COR-L47 (cell line): ENCODE data around the gene FAS.

Source experiments
- DNase-seq: peaks from one replicate; lab custom pipeline; 2025; lab: John Stamatoyannopoulos, UW

FAS gene

DNA sequence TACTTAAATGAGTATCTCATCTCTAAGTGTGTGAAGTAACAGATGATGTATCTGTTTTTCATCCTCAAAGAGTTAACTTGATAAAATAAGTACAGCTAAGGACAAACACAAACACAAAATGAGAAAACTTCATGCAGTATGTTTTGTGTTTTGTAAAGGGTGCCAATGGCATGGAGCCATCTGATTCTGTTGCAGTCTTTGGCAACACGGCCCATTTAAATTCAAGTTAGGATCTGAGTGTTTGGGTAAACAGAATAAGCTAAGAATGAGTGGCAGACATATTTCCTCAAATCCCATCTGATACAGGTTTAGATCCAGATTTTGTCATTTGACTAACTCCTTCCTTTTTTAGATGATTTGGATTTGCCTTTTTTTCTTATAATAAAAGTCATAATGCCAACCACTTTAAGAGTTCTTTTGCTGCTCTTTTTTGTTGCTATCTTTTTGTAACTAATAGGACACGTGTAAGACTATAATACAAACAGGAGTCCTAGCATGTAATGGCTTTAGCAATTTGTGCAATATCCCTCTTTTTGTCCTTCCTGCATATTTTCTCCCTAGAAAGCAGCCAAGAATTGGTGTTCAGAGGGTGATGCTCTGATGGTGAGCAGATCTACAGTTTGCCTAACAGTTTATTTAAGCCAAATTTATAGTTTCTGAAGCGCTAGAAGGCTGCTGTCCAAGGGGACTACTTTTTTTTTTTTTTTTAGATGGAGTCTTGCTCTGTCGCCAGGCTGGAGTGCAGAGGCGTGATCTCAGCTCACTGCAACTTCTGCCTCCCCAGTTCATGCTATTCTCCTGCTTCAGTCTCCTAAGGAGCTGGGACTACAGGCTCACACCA is 19.2 kb upstream of the FAS start:
- DNase-seq = no peak

DNA sequence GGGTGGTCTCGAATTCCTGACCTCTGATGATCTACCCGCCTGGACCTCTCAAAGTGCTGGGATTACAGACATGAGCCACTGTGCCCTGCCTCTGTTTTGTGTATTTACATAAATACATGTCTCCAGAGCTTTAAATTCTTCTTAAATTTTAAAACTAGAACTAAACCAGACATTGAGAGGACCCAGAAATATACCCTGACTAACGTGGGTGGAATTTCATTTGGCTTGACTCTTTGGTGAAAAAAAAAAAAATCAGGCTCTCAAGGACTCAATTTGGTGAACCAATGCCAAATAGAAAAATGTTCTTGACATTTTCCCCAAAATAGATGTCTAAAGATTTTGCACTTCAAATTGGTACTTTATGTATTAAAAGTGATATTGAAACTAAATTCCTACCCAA is 16.6 kb upstream of the FAS start:
- DNase-seq = no peak

- no peak for DNase-seq
Measured at GRCh38 chr10:88974446-88975376, 15.9 kb upstream of the FAS start.

GRCh38 chr10:88975377-88975720 is 15.2 kb upstream of the FAS start:
- no peak for DNase-seq

DNA sequence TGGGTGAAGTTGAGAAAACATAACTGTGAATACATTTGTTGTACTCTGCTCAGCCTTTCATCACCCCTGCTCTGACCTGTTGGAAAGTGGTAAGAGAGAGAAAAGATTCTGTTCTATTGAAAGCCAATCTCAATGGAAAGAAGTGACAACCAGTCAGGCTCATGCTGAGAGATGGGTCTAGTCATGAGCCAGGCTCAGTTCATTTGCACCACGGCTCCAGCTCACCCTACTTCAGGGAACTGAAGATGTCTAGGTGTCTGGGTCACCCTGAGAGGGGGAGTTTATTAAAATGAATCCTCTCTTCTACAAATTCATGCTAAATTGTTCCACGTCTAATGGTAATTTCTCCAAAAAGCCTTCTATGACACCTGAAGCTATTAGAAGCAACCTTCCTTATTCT is 12.1 kb upstream of the FAS start:
- no peak for DNase-seq

DNA sequence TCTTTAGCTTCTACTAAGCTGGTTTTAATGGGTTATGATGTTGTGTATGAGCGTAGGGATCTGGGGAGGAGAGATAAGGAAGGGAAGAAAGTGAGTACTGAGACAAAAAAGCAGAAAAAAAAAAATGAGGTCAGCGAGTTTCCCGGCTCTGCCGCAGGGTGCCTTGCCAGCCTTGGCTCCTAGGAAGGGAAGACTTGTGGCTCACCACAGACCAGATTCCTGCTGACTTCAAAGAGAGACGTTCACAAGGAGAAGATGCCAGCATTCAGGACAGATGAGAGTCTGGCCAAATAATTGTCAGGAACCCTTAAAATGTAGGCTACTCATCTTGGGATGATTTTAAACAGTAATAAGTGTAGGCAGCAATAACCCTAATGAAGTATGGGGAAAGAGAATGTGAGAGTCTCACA is 11.4 kb upstream of the FAS start:
- DNase-seq = no peak

DNA sequence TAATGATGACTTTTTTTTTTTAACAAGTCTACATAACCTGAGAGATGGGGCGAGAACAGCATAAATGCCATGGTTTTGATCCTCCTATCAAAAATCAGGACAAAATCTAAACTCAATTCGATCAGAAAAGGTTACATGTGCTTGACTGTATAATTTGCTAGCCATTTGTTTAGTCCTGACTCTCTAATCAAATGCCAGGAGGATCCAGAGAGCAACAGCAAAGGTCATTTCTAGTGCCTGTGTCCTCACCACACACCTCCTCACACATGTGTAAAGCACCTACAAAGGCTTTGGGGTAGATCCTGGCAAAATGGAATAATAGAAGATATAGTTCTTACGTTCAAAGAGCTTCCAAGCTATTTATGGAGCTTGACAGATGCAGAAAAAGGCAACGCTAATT is 11.0 kb upstream of the FAS start:
- DNase-seq = no peak

- no peak for DNase-seq
Measured at GRCh38 chr10:88980247-88980646, 10.4 kb upstream of the FAS start.

DNA sequence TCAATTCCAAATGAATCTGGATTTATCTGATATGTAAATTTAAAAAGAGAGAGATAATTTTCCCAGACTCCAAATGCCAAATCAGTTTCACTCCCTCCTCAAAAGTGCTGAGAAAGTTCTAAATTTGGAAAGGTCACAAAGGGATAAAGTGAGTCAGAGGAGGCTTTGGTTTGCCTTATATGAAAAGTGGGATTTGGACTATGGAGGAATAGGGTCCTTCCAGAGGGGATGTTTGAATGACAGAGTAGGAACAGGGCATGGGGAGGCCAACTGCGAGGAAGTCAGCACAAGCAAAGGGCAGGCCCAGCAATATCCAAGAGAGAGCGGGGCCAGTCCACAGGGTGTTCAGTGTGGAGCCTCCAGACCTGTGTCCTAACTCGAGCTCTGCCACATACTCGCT is 9.8 kb upstream of the FAS start:
- no peak for DNase-seq

- no peak for DNase-seq
Measured at GRCh38 chr10:88981435-88981834, 9.2 kb upstream of the FAS start.

DNA sequence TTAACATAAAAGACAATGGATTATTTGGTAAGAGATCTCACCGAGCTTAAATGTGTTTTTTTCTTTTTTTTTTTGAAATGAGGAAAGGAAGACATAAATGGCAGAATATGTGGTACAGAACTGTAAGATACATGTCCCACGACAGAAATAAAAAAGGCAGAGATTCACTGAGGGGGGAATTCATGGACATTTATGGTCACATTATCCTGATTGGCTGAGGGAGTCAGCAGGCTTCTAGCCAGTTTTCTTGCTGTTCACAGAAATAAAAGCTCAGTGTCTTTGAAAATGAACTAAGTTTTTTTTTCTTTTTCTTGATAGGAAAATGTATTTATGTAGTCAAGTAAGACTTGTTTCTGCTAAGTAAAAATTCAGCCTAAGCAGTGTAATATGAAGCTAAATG is 8.2 kb upstream of the FAS start:
- DNase-seq = no peak

DNA sequence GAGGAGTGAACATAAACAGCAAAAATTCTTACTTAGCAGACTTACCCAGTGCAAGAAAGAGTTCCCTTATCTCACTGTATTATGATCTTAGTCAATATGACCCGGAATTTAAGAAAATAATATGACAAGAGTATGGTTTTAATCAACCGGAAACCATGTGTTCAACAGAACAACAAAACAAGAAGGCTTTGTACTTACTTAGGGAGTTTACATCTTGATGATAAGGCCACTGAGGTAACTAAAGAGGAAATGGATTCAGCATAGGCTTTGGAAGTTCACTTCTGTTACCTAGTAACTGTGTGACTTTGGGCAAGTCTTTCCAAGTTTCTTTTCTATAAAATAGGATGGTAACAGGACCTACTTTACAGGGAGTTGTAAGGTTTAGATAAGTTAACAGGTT is 7.4 kb upstream of the FAS start:
- DNase-seq = no peak

DNA sequence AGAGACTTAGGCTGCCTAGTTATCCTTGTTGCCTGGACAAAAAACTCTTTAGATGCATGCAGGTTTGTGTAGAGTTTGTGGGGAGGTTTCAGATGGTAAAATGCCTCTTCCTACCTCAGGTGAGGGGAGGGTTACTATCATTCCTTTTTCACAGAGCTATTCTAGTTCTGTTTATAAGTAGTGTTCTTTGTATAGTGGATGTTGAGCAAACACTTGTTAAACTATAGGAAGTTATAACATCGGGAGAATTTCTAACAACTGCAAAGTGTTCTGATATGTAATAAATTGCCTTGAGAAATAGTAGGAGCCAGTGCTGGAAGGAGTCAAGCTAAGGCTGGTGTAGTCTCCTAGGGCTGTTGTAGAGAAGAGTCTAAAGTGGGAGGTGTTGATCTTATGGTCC is 6.7 kb upstream of the FAS start:
- DNase-seq = no peak

- DNase-seq = no peak
Measured at GRCh38 chr10:88984525-88984924, 6.1 kb upstream of the FAS start.

- no peak for DNase-seq
Measured at GRCh38 chr10:88986549-88987242, 3.9 kb upstream of the FAS start.

- DNase-seq = no peak
Measured at GRCh38 chr10:88987243-88987725, 3.3 kb upstream of the FAS start.

DNA sequence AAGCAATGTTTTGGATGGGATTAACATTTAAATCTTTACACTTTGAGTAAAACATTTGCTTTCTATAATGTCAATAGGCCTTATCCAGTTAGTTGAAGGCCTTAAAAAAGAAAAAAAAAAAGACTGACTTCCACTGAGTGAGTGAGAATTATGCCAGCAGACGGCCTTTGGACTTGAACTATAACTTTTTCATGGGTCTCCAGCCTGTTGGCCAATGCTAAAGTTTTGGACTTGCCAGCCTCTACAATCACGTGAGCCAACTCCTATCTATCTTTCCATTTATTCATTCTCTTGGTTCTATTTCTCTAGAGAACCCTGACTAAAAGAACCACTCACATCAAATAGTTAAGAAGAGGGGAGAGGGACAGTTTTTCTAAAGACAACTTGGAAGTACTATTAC is 2.8 kb upstream of the FAS start:
- DNase-seq = no peak

DNA sequence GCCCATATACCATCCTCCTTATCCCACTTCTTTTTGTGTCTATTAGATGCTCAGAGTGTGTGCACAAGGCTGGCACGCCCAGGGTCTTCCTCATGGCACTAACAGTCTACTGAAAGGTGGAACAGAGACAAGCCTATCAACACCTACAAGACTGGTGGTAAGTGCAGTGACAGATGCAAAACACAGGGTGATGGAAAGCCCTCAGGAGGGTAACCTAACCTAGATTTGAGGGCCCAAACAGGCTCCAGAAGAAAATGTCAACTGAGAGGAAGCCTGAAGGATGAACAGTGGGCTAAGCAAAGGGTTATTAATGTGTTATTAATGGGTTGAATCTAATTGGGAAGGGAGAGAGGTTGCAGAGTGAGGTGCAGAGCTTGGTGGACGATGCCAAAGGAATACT is 1.2 kb upstream of the FAS start:
- no peak for DNase-seq

DNA sequence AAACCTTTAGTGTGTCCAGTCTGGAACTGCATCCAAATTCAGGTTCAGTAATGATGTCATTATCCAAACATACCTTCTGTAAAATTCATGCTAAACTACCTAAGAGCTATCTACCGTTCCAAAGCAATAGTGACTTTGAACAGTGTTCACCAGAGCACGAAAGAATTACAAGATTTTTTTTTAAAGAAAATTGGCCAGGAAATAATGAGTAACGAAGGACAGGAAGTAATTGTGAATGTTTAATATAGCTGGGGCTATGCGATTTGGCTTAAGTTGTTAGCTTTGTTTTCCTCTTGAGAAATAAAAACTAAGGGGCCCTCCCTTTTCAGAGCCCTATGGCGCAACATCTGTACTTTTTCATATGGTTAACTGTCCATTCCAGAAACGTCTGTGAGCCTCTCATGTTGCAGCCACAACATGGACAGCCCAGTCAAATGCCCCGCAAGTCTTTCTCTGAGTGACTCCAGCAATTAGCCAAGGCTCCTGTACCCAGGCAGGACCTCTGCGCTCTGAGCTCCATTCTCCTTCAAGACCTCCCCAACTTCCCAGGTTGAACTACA is 694 bp upstream of the FAS start:
- no peak for DNase-seq

DNA sequence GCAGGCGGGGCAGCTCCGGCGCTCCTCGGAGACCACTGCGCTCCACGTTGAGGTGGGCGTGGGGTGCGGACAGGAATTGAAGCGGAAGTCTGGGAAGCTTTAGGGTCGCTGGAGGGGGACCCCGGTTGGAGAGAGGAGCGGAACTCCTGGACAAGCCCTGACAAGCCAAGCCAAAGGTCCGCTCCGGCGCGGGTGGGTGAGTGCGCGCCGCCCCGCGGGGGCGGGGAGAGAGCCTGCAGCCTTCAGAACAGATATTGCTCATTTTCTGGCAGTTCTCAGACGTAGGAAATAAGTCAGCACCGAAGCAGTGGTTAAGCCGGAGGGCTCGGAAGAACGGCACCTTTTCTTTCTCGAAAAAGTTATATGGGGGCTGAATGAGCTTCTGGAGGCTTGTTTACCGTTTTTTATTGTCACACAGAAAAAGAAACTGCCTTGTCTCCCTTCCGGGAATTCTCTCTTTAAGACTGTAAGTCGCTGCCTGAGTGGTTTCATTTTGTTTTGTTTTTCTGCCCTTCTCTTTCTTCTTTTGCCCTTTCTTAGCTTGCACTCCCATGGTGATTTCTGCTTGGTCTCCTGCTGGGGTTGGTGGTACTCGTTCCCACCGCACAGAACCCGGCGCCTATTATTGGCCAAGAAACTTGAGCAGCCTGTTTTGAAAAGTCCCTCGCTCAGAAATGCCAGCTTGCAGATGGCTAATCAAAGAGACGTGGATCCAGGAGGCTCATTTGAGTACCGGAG is 732 bp downstream of the FAS start:
- DNase-seq = no peak

GRCh38 chr10:88991899-88992320 is 1.3 kb downstream of the FAS start:
- no peak for DNase-seq
